Anterior cingulate cortex (tissue), 58 donors: ENCODE data around the gene CADM4.
"Not testable (repeated sequence)": the region's sequence is repeated elsewhere in the genome, so short reads cannot be mapped to it uniquely, and the experiment has no call there.

Source experiments
- DNase-seq, 58 donors: peaks; one replicate each; lab custom pipeline; 2025; lab: John Stamatoyannopoulos, UW

The CADM4 gene, protein sequence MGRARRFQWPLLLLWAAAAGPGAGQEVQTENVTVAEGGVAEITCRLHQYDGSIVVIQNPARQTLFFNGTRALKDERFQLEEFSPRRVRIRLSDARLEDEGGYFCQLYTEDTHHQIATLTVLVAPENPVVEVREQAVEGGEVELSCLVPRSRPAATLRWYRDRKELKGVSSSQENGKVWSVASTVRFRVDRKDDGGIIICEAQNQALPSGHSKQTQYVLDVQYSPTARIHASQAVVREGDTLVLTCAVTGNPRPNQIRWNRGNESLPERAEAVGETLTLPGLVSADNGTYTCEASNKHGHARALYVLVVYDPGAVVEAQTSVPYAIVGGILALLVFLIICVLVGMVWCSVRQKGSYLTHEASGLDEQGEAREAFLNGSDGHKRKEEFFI

DNA sequence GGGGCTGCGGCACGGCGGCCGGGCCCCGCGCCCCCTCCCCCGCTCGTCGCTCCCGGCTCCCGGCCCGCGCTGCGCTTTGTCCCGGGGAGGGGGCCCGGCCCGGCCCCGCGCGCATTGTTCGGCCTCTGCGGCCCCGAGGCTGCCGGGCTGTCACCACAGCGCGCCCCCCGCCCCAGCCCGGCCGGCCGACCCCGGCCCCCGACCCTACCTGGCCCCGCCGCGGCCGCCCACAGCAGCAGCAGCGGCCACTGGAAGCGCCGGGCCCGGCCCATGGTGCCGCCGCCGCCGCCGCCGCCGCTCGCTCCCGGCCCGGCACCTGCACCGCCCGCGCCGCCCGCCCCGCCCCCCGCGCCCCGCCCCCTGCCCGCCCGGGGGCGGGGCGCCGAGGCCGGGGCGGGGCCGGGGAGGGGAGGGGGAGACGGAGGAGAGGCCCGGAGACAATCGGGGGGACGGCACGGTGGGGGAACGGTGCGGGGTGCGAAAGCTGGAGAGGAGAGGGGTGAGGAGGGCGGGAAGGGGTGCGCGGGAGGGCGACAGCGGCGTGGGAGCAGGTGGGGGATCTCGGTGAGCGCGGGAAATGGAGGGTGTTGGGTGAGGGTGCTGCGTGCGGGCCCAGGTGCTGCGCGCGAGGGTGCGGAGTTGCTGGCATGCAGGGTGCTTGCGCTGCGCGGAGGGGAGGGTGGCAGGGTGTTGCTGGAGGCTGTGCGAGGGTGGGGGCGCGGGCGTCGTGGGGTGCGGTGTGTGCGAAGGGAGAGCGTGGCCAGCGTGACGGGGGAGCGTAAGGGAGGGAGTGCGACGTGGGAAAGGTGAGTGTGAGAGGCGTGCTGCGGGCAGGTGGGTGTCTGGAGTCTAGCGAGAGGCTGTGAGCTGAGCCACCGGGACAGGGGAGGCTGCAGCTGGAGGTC, at the start of gene CADM4:
Gene CADM4, minus strand, starts transcription at position 332 of the 905 bp plus-strand sequence. Its CDS starts 60 bp downstream, at position 272.
- peak in 37 of 58 donors; percentile 12 to 77 (median 47) for DNase-seq

DNA sequence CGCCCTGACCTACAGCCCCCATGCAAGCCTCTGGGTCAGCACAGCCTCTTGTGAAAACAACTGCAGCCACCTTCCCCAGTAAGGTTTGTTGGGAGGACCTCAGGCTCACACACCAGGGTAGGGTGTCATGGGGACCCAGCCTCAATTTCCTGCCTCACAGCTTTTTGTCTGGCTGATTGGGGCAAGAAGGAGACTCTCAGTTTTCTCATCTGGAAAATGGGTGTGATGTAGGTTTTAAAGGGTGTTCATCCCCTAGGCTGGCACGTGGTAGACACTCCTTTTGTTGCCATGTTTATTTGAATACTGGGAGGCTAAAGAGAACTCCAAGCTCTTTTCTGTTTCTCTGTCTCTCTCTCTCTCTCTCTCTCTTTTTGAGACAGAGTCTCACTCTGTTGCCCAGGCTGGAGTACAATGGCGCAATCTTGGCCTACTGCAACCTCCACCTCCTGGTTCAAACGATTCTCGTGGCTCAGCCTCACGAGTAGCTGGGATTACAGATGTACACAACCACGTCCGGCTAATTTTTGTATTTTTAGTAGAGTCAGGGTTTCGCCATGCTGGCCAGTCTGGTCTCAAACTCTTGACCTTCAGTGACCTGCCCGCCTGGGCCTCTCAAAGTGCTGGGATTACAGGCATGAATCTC, 48.5 kb upstream of the CADM4 start:
- DNase-seq = no peak

DNA sequence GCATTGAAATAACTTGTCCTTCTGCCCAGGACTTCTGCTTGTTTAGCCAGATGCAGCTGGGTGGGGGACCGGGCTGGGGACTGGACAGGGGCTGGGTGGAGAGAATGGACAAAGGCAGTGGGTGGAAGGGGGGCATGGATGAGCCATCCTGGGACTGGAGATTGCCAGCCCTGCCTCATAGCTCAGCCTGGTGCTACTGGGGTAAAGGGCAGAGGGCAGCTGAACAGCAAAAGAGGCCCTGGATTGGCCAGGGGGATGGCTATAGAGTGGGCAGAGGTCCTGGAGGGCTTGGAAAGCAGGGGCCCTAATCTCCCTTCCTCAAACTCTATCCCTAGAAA, 48.0 kb upstream of the CADM4 start:
- DNase-seq = peak in 24 of 58 donors; percentile 4 to 80 (median 32)

DNA sequence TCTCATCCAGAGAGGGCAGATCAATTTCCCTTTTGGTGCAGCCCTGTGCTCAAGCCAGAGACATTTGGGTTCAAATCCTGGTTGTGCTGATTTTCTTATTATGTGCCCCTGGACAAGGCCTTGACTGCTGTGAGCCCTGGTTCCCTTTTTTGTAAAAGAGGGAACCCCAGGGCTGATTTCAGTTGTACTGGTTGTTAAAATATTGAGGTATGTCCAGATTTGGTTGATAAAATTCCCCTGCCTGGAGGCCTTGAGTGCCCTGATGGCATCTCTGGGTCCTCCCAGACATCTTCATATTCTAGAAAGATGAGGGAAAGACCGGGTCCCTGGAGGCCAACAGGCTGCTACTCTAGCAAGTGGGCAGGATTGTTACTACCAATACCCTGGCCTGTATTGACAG, 44.7 kb upstream of the CADM4 start:
- DNase-seq = no peak

DNA sequence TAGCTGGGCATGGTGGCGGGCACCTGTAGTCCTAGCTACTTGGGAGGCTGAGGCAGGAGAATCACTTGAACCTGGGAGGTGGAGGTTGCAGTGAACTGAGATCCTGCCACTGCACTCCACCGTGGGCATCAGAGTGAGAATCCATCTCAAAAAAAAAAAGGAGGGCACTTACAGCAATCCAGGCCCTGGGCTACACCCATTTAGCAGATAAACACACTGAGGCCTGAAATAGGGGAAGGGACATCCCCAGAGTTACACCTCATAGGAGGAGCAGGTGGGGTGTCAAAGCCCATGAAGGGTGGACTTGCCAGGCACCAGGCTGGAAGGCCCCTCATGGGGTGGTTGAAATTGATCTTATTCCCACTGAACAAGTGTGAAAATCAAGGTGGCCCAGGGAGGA, 44.3 kb upstream of the CADM4 start:
- no peak for DNase-seq

DNA sequence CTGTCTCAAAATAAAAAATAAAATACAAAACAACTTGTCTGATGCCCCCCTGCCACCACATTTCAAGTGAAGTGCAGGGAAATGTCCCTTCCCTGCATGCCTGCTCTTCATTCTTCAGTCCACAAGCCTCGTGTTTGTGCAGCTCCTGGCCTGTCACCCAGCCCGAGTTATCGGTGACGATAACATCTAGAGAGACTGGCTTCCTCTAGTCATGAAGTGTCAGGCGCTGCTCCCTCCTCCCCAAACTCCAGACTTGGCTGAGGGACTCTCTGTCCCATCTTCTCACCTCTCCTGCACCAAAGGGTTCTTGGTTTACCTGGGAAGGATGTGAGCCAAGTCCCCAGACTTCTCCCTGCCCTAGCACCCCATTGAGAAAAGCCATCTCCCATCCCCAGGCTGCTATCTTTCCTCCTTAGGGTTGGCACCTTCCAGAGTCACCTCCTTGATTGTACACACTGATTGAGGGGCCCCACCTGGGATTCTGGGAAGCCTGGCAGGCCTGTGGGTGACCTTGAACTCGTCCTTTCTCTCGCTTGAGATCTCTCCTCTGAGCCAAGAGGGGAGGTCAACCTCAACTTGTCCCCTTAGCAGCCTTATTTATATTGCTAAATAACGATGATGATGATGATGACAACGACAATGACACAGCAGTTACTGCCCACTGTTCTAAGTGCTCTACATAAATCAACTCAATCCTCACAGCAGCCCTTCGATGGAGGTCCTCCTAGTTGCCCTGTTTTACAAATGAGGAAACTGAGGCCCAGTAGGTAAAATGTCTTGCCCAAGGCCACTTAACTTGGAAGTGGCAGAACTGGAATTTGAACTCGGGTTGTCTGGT, 43.4 kb upstream of the CADM4 start:
- no peak for DNase-seq

DNA sequence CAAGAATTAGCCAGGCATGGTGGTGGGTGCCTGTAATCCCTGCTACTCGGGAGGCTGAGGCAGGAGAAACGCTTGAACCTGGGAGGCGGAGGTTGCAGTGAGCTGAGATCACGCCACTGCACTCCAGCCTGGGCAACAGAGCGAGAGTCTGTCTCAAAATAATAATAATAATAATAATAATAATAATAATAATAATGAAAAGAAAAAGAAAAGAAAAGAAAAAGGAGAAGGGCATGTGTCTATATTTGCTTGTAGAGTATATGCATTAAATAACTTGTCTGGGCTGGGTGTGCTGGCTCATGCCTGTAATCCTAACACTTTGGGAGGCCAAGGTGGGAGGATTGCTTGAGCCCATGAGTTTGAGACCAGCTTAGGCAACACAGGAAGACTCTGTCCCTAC, 42.6 kb upstream of the CADM4 start:
- not testable (repeated sequence) for DNase-seq

DNA sequence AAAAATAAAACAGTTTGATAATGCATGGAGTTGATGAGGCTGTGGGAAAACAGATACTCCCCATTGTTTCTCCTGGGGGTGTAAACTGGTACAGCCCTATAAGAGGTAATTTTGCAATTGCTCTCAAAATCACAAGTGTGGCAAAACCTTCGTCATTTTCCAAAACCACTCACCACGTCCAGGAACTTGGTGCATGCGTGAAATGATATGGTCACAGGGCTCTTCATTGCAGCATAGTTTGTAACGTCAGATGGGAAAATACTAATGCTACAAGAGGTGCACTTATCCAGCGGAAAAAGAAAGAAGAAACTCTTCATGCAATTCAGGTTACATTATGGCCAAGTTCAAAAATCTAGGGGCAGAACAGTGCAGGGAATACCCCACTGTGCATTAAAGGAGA, 42.2 kb upstream of the CADM4 start:
- no peak for DNase-seq

DNA sequence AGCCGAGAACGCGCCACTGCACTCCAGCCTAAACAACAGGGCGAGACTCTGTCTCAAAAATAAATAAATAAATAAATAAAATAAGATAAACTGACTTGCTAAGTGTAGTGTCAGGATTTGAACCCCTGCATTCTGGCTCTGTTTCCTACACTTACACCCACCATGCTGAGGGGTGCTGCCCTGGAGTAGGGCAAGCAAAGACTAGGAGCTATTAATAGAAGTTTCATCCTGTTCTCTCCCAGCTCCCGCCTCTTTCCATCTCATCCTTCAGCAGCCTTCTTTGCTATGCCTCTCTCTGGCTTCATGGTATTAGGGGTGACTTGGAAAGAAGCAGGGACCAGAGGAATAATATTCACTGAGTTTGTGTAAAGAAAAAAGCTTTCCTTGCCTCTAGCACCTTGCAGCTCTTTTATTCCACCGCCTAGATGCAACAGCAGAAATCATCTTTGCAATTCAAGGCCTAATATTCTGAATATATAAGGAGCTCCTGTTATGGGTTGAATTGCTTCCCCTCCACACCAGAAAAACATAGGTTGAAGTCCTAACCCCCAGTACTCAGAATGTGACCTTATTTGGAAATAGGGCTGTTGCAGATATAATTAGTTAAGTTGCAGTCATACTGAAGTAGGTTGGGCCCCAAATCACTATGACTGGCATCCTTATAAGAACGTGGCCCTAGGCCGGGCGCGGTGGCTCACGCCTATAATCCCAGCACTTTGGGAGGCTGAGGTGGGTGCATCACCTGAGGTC, 39.0 kb upstream of the CADM4 start:
- no peak for DNase-seq

DNA sequence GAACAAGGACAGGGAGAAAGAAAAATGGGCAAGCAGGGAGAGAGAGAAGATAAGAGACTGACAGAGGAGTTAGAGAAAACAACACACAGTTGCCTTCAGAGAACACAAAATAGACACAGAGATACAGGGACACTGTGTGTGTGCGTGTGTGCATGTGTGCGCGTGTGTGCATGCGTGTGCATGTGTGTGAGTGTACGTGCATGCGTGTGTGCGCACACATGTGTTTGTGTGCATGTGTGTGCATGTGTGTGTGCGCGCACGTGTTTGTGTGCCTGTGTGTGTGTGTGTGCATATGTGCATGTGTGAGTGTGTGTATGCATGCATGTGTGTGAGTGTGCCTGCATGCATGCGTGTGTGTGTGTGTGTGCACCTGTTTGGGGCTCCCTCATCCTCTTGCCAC, 36.3 kb upstream of the CADM4 start:
- DNase-seq = no peak

DNA sequence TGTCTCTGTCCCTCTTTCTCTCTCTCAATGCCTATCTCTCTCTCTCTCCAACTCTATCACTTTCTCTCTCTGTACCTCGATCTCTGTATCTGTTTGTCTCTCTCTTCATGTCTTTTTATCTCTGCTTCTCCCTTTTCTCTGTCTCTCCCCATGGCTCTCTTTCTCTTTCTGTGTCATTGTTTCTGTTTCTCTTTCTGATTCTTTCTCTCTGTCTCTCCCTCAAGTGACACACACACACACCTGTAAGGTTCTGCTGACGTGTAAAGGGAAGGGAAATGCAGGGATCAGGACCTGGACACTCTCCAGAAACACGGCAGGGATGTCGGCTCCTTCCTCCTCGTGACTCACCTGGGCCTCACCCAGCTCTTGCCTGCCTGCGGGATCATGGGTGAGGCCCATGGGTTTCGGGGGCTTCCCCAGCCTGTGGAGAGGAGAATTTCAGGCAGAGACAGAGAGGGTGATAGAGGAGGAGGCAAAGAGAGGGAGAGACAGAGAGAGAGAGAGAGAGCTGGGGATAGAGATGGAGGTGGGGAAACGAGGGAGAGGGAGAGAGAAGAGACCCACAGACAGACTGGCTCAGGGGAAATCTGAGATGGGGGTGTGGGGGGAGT, 35.7 kb upstream of the CADM4 start:
- no peak for DNase-seq

DNA sequence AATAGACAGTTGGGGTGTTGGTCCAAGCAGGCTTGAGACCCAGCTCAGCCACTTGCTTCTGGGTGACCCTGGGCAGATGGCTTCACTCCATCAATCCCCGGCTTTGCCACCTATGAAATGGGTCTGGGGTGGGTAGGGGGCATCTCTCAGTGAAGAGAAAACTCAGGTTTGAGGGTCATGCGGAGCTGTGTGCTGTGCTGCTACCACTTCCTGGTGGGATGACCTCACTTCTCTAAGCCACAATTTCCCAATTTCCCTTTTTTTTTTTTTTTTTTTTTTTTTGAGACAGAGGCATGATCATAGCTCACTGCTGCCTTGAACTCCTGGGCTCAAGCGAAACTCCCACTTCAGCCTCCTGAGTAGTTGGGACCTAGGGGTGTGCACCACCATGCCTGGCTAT, 34.9 kb upstream of the CADM4 start:
- DNase-seq = no peak

DNA sequence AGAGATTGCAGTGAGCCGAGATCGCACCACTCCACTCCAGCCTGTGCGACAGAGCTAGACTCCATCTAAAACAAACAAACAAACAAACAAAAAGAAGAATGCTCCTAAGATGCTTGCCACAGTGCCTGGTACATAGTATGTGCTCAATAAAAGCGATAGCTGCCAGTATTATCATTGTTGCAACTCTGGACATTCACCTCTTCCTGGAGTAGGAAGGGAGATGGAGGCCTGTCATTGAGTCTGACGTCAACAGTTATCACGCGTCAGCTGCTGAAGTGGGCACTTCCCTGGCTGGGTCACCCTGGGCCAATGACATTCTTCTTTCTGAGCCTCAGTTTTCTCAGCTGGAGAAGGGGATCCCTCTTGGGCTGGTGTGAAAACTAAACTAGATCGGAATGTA, 34.5 kb upstream of the CADM4 start:
- no peak for DNase-seq

DNA sequence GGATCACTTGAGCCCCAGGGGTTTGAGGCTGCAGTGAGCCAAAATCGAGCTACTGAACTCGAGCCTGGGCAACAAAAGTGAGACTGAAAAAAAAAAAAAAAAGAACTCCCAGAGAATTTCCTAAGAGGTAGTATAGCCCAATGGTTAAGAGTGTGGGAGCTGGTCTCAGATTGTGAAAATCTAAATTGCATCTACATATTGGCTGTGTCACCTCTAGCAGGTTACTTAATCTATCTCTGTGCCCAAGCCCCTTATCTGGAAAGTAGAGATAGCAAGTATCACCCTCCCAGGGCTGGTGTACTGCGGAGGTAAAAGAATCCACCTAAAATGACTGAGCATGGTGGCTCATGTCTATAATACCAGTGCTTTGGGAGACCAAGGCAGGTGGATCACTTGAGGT, 34.0 kb upstream of the CADM4 start:
- no peak for DNase-seq

DNA sequence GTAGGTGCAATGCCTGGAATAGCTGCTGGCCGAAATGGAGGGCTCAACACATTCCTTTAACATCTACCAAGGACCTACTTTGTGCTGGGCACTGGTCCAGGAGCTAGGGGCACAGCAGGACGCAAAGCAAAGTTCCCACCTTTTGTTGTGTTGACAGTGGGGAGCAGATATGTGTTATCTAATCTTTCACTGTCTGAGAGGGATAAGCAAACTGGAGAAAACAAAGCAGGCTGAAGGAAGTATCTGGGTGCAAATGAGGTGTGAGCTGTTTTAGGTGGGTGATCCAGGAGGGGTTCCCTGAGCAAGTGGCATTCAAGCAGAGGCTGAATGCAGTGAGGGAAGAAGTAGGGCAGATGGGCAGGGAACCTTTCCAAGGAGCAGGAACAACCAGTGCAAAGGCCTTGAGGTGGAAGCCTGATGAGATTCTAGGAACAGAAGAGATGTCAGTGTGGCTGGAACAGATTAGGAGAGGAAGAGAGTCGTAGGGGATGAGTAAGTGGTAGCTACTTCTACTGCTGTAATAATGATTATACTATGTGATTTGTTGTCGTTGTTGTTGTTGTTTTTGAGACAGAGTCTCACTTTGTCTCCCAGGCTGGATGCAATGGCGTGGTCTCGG, 32.5 kb upstream of the CADM4 start:
- no peak for DNase-seq

DNA sequence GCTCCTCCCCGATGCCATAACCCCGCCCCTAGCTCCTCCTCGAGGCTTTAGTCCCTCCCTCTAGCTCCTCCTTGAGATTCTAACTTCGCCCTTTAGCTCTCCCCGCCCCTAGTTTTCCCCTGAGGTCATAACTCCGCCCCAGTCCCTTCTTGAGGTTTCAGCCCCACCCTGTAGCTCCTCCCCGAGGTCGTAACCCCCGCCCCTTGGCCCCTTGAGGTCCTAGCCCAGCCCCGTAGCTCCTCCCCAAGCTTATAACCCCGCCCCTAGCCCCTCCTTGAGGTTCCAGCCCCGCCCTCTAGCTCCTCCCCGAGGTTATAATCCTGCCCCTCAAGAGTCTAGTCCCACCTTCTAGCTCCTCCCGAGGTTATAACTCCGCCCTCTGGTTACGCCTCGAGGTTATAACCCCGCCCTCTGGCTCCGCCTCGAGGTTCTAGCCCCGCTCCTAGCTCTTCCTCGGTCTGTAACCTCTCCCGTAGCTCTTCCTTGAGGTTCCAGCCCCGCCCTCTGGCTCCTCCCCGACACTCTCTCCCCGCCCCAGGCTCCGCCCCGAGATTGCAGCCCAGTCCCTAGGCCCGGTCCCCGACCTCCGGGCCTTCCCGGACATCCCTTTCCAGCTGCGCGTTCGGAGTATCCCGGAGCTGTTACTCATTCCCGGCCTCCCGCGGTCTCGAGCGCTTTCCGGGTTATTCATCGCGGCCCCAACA, 28.9 kb upstream of the CADM4 start:
- DNase-seq = peak; percentile 77 to 100 (median 97)

DNA sequence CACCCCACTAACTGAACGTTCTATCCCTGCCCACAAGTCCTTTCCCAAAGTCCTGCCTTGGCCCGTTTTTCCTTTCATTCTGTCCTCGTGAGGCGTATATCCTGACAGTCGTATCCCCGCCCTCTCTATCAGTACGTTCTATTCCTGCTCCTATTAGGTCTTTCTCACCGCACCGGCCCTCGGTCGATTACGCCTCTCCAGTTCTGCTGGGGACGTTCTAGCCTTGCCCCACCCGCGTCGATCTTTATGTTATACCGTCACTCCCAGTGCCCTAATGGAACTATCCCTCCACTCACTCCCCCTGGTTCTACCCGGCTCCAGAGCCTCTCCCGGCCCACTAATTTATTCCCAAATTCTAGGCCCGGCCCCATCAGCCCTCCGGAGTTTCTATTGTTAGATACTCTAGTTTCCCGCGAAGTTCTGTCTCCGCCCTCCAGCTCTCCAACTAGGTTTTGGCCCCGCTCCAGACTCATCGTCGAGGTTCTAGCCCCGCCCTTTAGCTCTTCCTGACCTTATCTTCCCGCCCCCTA, 28.3 kb upstream of the CADM4 start:
- peak in 8 of 58 donors; percentile 32 to 99 (median 60) for DNase-seq
